ENCODE data around the gene NPFF. TPM values are rescaled to one million over a fixed set of nuclear protein-coding genes. Genes with fewer than 3 reads are reported as not detected.

NPFF gene
- total RNA-seq, 1 experiment from 2014 or later: 0.59 TPM

GRCh38 chr12:53513712-53514410 lies 6.6 kb upstream of the NPFF start (continued):
- TF ChIP-seq, protein P1, sequence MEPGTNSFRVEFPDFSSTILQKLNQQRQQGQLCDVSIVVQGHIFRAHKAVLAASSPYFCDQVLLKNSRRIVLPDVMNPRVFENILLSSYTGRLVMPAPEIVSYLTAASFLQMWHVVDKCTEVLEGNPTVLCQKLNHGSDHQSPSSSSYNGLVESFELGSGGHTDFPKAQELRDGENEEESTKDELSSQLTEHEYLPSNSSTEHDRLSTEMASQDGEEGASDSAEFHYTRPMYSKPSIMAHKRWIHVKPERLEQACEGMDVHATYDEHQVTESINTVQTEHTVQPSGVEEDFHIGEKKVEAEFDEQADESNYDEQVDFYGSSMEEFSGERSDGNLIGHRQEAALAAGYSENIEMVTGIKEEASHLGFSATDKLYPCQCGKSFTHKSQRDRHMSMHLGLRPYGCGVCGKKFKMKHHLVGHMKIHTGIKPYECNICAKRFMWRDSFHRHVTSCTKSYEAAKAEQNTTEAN (CRISPR knock-in tag; IDR thresholded peaks at IDR 0.05): no peak

DNA sequence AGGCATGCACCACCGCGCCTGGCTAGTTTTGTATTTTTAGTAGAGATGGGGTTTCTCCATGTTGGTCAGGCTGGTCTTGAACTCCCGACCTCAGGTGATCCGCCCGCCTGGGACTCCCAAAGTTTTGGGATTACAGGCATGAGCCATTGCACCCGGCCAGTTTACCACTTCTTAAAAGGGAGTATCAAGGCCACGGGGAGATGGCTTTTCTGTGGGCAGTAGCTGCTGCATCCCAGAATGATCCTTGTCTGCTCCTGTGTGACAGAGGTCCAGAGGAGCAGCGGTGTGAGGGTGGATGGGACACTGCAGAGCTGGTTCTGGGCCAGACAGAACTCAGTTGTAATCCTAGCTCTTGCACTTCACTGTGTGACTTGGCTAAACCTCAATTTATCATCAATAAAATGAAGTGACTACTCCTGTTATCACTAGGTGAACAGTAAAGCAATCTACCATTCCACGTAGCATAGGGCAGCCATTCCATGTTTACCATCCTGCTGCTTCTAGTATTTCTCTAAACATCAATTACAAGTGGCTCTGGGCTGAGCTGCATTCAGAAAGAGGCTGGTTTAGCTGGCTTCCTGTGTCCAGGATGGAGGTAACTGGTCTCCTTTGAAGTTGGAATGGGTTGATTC lies 3.0 kb upstream of the NPFF start:
- Mint-ChIP-seq H3K9me3 (no peaks in the 10 kb centered on the region), H3K36me3 (peaks cover 12% of the 10 kb centered on the region), H3K4me3 (no peak overlapping the region), H3K27ac (no peak overlapping the region), H3K27me3 (ENCODE audit: low read depth) (no peaks in the 10 kb centered on the region), H3K4me1 (peaks cover 4% of the 10 kb centered on the region; the same call in 1 of the 2 replicates)
- ATAC-seq (no peak), DNase-seq (ENCODE audit: low spot score) (no peak)
- TF ChIP-seq FOXP1 (CRISPR knock-in tag; IDR thresholded peaks at IDR 0.05; ENCODE audit: borderline replicate concordance): no peak
- TF ChIP-seq, protein P2, sequence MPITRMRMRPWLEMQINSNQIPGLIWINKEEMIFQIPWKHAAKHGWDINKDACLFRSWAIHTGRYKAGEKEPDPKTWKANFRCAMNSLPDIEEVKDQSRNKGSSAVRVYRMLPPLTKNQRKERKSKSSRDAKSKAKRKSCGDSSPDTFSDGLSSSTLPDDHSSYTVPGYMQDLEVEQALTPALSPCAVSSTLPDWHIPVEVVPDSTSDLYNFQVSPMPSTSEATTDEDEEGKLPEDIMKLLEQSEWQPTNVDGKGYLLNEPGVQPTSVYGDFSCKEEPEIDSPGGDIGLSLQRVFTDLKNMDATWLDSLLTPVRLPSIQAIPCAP (CRISPR knock-in tag; IDR thresholded peaks at IDR 0.05): no peak
- TF ChIP-seq SOX15 (CRISPR knock-in tag; IDR thresholded peaks at IDR 0.05): no peak
- TF ChIP-seq CTCF (IDR thresholded peaks at IDR 0.05): no peak
- no peak for TF ChIP-seq SMAD4 (CRISPR knock-in tag; IDR thresholded peaks at IDR 0.05)
- TF ChIP-seq, protein P3, sequence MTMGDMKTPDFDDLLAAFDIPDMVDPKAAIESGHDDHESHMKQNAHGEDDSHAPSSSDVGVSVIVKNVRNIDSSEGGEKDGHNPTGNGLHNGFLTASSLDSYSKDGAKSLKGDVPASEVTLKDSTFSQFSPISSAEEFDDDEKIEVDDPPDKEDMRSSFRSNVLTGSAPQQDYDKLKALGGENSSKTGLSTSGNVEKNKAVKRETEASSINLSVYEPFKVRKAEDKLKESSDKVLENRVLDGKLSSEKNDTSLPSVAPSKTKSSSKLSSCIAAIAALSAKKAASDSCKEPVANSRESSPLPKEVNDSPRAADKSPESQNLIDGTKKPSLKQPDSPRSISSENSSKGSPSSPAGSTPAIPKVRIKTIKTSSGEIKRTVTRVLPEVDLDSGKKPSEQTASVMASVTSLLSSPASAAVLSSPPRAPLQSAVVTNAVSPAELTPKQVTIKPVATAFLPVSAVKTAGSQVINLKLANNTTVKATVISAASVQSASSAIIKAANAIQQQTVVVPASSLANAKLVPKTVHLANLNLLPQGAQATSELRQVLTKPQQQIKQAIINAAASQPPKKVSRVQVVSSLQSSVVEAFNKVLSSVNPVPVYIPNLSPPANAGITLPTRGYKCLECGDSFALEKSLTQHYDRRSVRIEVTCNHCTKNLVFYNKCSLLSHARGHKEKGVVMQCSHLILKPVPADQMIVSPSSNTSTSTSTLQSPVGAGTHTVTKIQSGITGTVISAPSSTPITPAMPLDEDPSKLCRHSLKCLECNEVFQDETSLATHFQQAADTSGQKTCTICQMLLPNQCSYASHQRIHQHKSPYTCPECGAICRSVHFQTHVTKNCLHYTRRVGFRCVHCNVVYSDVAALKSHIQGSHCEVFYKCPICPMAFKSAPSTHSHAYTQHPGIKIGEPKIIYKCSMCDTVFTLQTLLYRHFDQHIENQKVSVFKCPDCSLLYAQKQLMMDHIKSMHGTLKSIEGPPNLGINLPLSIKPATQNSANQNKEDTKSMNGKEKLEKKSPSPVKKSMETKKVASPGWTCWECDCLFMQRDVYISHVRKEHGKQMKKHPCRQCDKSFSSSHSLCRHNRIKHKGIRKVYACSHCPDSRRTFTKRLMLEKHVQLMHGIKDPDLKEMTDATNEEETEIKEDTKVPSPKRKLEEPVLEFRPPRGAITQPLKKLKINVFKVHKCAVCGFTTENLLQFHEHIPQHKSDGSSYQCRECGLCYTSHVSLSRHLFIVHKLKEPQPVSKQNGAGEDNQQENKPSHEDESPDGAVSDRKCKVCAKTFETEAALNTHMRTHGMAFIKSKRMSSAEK (CRISPR knock-in tag; IDR thresholded peaks at IDR 0.05; ENCODE audit: borderline replicate concordance): no peak
- no peak for TF ChIP-seq GTF2I (CRISPR knock-in tag; conservative IDR thresholded peaks at IDR 0.05)
- no peak for TF ChIP-seq ERG (CRISPR knock-in tag; IDR thresholded peaks at IDR 0.05)
- TF ChIP-seq KAT7 (CRISPR knock-in tag; IDR thresholded peaks at IDR 0.05; ENCODE audit: borderline replicate concordance): no peak
- no peak for TF ChIP-seq AR (CRISPR knock-in tag; IDR thresholded peaks at IDR 0.05)
- TF ChIP-seq ARID4B (CRISPR knock-in tag; IDR thresholded peaks at IDR 0.05; ENCODE audit: borderline replicate concordance): no peak
- CTCF ChIA-PET: interaction anchor here (0.7 to 6.8 kb wide), 4 partner anchors 11 to 158 kb away, joined by 3 to 99 read pairs (median 10); partner anchors contain the start of genes MAP3K12 and TARBP2
- POLR2A ChIA-PET: interaction anchor here (0.6 to 1.8 kb wide), 2 partner anchors 9 to 12 kb away, joined by 4 read pairs; partner anchors contain the start of gene TARBP2
